CD4-positive, alpha-beta T cell treated with Interleukin-17A for 4 hours (primary cell): ENCODE results near the gene UNC45B.
A peak's percentile ranks its signal among the peaks of the same experiment; 100 is the strongest.
"Not testable (repeated sequence)": the region's sequence is repeated elsewhere in the genome, so short reads cannot be mapped to it uniquely, and the experiment has no call there.

Experiments used
- DNase-seq: peaks from one replicate; pipeline ENCODE4 v3.0.0-alpha.2; 2020; ENCODE audit warnings: mixed read lengths

The UNC45B gene

GRCh38 chr17:35218915-35219314 is 71.3 kb downstream of the UNC45B start:
- no peak for DNase-seq

GRCh38 chr17:35222452-35222851 is 74.8 kb downstream of the UNC45B start:
- DNase-seq, result no peak

- DNase-seq, result no peak
These were observed 76.8 kb downstream of the UNC45B start for GRCh38 chr17:35224436-35224835.

GRCh38 chr17:35227546-35227945 is 79.9 kb downstream of the UNC45B start:
- no peak for DNase-seq

- no peak for DNase-seq
These were observed 82.0 kb downstream of the UNC45B start for GRCh38 chr17:35229638-35230037.

GRCh38 chr17:35234315-35234714 is 86.7 kb downstream of the UNC45B start:
- DNase-seq, result not testable (repeated sequence)

- DNase-seq, result peak; percentile 24
These were observed 87.7 kb downstream of the UNC45B start for GRCh38 chr17:35235289-35235688.

- DNase-seq, result peak; percentile 45
These were observed 88.3 kb downstream of the UNC45B start for GRCh38 chr17:35235917-35236316.

GRCh38 chr17:35236821-35237220 is 89.2 kb downstream of the UNC45B start:
- no peak for DNase-seq

GRCh38 chr17:35238821-35239220 is 91.2 kb downstream of the UNC45B start:
- peak; percentile 29 for DNase-seq
